Kidney glomerular epithelial cell (primary cell): ENCODE measurements around the gene MYO5C.

Experiments
- DNase-seq: peaks from one replicate; lab custom pipeline; 2025; lab: John Stamatoyannopoulos, UW

The MYO5C gene, protein sequence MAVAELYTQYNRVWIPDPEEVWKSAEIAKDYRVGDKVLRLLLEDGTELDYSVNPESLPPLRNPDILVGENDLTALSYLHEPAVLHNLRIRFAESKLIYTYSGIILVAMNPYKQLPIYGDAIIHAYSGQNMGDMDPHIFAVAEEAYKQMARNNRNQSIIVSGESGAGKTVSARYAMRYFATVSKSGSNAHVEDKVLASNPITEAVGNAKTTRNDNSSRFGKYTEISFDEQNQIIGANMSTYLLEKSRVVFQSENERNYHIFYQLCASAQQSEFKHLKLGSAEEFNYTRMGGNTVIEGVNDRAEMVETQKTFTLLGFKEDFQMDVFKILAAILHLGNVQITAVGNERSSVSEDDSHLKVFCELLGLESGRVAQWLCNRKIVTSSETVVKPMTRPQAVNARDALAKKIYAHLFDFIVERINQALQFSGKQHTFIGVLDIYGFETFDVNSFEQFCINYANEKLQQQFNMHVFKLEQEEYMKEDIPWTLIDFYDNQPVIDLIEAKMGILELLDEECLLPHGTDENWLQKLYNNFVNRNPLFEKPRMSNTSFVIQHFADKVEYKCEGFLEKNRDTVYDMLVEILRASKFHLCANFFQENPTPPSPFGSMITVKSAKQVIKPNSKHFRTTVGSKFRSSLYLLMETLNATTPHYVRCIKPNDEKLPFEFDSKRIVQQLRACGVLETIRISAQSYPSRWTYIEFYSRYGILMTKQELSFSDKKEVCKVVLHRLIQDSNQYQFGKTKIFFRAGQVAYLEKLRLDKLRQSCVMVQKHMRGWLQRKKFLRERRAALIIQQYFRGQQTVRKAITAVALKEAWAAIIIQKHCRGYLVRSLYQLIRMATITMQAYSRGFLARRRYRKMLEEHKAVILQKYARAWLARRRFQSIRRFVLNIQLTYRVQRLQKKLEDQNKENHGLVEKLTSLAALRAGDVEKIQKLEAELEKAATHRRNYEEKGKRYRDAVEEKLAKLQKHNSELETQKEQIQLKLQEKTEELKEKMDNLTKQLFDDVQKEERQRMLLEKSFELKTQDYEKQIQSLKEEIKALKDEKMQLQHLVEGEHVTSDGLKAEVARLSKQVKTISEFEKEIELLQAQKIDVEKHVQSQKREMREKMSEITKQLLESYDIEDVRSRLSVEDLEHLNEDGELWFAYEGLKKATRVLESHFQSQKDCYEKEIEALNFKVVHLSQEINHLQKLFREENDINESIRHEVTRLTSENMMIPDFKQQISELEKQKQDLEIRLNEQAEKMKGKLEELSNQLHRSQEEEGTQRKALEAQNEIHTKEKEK (N-terminal part only)

DNA sequence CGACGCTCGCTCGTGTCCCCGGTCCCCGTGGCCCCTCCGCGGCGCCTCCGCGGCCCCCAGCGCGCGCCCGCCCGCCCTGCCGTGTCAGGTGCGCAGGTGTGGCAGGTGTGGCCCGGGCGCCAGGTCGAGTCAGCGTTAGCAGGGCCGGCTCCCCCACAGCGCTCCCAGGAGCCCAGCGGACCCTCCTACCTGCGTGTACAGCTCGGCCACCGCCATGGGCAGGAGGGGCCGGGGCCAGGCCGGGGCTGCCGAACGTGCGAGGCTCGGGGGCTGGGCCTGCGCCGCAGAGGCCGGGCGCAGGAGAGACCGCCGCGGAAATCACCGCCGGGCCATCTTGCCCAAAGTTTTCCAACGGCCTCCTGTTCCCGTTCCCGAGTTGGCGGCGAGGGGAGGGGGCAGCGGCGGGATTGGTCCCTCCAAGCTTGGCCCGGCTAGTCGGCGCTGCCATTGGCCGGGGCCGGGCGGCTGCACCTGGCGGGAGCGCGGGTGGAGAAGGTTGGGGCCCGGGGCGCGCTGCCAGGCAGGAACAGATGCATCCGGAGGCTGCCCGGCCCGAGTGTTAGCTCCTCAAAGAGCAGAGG is at the start of gene MYO5C:
TSS of gene MYO5C (minus strand) at position 384 of the 581 bp plus-strand sequence. CDS start at position 216, 168 bp downstream.
- DNase-seq: peak; percentile 31

DNA sequence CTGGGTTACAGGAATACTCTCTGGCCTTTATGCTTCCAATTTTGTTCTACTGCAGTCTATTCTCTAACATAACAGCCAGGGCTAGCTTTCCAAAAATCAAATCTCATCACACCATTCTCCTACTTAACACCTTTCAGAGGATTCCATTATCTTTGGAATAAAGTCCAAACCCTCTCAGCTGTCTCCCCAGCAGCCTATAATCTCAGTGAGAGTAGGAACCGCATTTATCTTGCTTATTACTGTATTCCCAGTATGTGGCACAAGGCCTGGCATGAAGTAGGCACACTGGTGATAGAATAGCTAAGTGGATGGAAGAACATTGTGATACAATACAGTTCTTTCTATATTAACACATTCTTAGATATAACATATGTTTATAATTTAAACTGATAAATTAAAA is 49.0 kb upstream of the MYO5C start:
- DNase-seq: no peak

DNA sequence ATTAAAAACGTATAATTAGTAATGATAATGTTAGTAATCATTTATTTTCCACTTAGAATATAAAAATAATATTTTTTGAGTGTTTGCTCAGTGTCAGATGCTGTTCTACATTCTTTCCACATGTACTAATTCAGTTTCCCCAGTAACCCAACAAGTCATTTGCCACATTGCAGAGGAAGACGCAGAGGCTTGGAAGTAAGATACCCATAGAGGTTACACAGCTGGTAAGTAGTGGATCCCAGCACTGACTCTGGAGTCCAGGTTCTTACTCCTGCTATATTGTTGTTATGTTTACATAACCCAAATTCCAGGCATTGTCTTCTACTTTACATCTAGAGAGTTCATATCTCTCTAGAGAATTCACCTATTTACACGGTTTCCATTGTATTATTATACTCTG is 48.2 kb upstream of the MYO5C start:
- DNase-seq: no peak

DNA sequence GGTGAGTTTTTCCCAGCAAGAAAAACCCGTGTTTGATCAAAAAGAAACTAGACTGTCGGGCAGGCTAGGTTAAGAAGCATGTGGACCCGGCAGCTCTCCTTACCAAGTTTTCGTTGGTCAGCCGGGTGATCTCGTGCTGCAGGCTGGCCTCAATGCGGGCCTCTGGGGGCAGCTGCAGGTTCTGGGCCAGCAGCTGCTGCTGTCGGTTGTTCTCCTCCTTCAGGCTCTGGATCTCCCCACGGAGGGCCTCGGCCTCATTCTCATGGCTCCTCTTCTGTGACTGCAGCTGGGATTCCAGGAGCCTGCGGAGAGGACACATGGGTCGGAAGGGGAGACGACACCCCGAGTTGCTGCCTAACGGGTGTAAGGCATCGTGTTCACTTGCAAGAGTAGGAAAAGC is 44.5 kb upstream of the MYO5C start:
- no peak for DNase-seq

DNA sequence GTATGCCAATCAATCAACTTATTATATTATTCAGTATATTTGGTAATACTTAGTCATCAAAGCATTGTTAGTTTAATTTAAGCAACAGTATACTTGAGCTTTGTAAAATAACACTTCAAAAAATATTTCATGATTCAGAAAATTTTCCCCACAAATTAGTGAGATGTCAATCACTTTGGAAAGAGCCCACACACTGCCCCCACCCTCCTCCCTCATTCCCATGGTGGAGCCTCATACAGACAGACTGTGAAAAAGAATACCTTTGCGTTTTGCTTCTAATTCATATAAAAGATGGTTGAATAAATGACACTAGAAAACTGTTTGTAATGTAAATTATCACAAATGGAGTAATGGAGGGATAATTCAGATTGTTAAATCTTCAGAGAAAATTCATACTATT is 43.3 kb upstream of the MYO5C start:
- no peak for DNase-seq

DNA sequence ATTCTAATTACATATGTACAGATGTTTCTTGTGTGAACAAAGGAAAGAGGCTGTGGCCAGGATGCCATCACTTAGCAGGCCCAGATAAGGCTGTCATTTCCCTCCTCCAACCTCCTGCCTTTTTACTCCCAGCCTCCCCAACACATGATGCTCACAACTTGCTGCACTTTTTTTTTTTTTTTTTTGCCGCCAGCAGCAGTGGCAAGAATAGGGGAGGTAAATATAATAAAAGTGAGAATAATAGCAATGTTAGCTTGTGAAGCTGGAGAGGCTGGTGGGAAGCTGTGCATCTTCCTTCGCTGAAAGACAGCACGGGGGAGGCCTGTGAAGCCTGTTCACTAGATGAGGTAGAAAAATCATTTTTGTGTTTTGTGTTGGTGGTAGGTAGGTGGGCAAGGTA is 42.5 kb upstream of the MYO5C start:
- no peak for DNase-seq

DNA sequence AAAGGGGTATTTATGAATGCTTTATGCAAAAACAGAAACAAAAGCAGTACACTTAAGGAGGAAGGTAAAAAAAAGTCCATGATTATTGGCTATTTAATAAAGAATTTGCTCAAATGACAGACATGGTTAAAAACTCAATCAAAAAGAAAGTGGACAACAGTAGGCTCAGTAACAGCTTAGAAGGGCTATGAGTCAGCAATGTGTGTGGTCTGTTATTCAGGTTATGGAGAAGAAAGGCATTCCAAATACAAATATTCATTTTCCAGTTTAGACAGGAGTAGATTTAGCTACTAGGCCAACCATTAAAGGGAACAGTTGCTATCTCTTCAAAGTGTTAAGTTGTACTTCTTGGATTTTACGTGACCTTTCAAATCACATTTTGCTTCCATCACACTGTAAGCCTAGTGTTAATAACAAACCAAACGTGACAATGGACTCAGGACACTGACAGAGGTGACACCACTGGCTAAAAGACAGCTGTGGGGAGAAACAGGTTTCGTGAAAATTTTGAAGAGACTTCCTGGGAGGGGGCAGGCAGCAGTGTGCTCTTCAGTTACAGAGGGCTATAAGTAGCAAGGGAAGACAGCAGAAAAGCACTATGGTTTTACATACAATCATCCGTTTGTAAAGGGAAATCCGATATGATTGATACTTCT is 41.7 kb upstream of the MYO5C start:
- DNase-seq: peak; percentile 78

DNA sequence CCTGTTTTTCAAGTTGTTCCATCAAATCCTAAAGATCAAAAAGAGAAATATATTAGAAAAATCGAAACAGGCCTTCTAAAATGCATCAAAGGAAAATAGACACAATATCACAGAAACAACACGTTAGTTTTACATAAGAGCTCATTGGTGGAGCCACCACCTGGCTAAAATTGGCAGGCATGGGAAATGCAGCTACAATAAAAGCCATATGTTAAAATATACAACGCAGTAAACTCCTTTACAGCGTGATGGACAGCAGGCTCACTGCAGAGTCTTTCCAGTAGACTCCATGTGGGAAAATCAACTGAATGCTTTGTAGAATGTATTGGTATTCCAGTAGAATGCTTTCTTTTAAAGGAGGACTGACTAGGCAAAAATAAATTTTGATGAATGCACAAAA is 40.9 kb upstream of the MYO5C start:
- DNase-seq: no peak

DNA sequence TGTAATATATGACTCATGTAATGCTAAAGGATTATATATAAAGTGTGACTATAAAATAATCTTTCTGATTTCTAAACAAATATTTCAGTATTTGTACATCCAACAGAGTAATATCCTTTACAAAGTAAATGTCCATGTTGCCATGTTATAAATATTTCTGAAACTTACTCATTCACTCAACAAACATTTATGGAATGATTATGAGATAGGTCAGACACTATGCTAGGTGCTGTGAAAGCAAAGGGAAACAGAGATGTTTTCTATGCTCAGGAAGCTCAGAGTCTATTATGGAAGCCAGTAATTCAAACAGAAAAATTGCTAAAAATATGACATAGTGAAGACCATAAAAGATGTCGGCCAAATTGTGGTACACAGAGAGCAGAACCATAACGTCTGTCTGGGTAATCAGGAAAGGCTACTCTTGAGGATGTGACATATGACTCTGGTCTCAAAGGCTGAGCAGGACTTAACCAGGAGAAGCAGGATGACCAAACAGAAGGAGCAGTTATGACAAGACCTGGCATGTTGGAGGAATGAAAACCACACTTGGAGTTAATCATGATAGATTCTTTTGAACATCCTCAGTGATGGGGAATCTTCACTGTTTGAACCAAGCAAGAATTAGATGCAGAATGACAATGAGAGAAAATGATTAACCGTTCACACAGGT is 39.0 kb upstream of the MYO5C start:
- DNase-seq: no peak

DNA sequence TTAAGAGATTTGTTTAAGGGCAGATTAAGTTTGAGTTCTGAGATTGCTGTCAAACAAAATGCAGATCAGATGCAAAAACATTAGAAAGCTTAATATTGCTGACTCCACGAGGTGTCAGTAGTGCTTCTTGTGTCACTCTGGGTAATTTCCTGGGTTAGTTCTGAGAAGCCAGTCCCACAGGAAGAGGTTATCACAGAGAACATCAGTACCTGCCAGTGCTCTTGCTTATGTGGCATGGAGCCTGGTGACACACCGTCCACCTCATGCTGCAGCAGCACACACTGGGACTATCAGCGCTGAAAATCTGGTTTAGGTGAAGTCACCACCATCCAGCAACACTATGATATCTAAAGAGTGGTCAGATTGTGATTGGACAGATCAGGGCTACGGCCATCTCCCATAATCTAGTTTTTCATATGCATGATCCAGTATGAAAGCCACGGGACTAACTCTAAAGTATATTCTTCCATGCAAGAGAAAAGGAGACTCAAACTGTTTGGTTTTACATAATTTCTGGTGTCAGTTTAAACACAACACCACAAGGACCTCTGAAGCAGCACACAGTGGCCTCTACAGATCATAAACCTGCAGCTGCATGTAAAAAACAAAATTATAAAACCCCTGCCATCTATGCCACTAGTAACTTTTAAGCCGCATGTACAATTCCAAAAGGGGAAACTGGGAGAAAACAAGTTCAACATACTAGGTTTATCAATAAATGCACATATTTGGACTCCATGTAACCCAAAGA is 36.1 kb upstream of the MYO5C start:
- peak; percentile 31 for DNase-seq

DNA sequence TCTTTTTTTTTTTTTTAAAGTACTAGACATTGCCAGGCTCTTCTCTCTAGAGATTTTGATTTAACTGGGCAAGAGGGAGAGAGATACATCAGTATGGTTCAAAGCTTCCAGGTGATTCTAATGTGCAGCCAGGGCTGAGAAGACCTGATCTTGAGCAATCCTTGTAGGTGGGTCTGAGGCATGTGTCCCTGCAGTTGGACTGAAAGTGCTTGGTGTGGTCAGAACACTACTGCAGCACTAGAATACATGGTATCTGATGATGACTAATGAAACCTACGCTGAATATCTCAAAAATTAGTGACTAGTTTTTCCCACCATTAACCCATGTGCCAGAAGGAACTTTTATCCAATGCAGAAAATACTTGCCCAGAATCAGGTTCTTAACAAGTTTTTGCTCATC is 34.4 kb upstream of the MYO5C start:
- no peak for DNase-seq

DNA sequence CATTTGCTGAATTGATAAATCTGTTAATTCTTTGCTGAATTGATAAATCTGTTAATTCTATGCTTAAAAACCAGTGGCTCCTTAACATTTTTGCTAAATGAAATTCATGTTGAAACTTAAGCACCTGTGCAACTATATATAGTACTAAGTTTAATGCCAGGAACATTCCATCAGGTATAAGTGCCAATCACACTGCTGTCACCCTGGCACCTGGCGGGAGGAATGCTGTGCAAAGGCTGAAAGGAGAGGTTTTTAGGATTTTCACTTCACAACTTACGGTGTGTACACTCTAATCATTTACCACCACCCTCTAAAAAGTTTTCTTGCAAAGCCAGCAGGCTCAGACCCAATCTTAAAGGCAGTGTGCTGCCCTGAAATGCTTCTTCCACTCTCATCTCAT is 33.5 kb upstream of the MYO5C start:
- no peak for DNase-seq

DNA sequence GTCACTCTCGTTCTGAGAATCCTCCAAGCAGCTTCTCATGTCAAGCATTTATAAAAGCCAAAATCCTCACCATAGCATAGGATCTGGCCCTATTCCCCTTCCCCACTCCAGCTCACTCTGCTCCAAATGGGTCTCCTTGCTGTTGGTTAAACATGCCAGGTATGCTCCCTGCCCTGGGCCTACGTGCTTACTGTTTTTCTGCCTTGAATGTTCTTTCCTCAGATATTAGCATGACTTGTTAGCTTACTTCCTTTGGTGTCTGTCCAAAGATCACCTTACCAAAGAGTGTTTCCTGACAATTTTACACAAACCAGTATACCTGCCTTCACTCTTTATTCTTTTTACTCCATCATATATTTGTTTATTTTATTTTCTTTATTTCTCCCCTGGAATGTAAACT is 33.1 kb upstream of the MYO5C start:
- no peak for DNase-seq

DNA sequence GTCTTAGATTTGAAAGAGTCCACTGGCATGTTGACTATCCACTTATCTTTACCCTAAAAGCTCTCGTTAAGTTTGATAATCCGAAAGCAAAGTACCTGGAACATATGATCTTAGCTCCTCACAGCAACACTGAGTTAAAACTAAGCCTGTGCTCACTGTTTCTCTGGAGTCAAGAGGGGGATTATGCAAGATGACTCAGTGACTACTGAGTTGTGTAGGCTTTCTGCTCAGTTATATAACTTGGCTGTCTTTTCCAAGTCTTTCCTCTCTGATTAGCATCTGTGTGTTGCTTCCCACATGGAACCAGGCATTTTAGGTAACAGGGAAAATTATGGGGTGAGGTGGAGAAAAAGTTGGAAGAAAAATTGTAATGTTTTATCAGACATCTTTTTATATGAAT is 31.2 kb upstream of the MYO5C start:
- no peak for DNase-seq

DNA sequence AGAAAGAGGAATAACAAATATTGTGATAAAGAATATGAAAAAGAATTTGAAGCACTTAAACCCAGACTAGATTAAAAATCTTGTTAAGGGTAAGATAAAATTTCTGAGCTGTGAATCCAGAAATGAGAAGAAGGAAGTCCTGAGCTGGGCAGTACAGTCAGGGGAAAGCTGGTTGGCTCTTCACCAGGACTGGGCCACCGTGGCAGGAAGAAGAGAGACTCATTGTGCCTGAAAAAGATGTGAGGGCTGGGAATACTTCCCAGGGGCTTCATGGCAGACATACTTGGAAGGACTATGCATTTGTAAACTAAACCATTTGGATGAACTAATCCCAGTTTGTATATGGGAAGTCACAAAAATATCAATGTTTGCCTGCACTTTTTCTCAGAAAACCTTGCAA is 28.5 kb upstream of the MYO5C start:
- DNase-seq: no peak

DNA sequence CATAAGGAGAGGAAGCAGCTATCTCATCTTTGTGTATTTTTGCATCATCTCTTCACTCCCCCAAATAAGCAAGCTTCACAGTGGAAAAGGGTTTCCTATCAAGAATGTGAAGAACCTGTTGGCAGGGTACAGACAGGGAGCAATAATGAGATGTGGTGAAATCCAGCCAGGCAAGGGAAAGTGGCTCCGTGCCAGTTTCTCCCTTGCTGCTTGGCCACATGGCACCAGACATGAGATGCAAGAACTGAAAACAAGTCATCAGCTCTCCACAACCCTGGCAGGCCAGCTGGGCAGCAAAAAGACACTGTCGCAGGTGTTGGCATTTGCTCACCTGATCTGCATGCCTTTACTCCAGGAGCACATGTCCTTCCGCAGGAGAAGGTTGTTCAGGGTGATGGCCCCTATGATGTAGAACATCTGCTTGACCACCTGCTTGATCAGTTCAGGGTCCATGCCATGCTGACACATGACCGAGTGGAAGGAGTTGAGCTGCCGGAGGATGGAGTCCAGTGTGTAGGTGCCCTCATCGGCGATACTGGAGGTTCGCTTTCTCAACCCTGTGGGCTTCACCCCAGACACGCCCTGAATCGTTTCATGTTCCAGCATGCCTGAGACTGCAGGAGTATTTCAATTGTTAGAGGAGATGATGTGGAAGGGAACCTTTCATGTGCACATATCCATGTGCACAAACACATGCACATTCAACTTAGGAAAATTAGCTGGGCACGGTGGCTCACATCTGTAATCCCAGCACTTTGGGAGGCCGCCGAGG is 23.3 kb upstream of the MYO5C start:
- DNase-seq: no peak

DNA sequence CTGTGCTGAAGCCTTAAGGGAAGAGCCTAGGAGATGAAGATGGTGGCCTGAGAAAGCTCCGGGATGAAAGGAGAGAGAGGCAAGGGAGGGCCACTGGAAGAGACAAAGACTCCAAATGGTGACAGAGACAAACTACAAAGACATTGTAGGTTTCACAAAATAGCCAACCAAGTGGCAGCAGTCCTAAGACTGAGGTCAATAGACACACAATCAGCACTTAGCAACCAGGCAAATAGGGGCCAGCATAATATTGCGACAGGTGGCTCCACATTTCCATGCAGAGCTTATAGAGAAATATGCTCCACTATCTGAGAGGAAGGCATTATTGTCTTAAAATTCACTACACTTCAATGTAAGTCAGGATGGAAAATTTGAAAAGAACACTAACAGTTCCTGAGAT is 22.1 kb upstream of the MYO5C start:
- DNase-seq: no peak

DNA sequence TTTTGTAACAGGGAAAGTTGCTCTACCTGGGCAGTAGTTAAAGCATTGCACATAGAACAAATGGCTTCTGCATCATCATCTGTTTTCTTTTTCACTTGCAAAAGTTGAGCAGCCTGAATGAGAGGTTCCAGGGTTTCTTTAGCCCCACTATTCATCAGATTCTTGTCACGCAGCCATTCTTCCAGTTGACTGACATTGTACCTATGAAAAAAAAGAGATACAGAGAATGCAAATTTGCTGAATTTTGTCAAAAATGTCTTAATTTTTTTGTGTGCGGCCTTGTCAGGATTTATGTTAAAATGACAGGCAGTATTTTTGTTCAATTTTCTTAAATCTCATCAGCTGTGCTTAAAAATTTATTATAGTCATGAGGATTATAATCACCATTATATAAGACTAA is 21.4 kb upstream of the MYO5C start:
- no peak for DNase-seq

DNA sequence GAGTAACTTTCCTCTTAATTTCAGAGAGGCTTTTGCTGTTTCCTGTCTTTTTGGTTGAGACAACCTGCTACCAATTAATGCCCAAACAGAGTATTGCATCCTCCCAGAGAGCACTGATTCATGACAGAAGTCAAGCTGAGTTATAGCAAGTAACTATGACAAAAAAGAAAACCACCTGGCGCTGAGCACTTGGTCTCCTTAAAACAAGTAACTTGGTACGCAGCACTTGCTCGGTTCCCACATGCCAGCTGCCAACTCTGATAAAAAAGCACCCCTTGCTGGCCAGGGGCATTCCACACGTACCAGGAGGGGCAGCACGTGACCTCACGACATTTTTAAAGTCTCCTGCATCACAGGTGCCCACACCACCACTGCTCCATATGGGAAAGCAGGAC is 13.5 kb upstream of the MYO5C start:
- no peak for DNase-seq
